HCT116 (cell line): ENCODE data around the gene C16orf90. TPM values are rescaled to one million over a fixed set of nuclear protein-coding genes. Genes with fewer than 3 reads are reported as not detected.

ENCODE experiments used
- ATAC-seq: fragments of 200-7000 bp; cut with Tn5 transposase; 2 replicates; pipeline ENCODE4 v1.9.1; 2020; ENCODE audit warnings: mild to moderate bottlenecking, moderate library complexity
- BruUV-seq: library from RNA; stranded (reverse); fragments of 400-500 nt; replicated peaks from 2 replicates; lab custom pipeline; 2021; lab: Mats Ljungman, UMichigan
- CTCF ChIA-PET: fragments of 300-600 bp; sonication (Branson Sonifier 250); formaldehyde crosslinking; loops from one replicate; lab custom pipeline; 2021; ENCODE audit warnings: antibody characterized with exemption; lab: Charles Lee
- POLR2A ChIA-PET: fragments of 300-600, 350-600 bp; sonication (Branson Sonifier 250); formaldehyde crosslinking; loops from one replicate; lab custom pipeline; 2021; ENCODE audit warnings: antibody characterized with exemption; lab: Charles Lee
- RAD21 ChIA-PET, 2 experiments: fragments of 300-600 bp; sonication (Branson Sonifier 250); formaldehyde crosslinking; loops; one replicate each; lab custom pipeline; 2023; ENCODE audit warnings: low total read pairs in 2 of 2; ENCODE audit not compliant: uncharacterized antibody in 2 of 2, unreplicated experiment in 2 of 2, low non-redundant PET in 1 of 2; lab: Charles Lee
- DNase-seq: peaks from one replicate; pipeline ENCODE4 v3.0.0-alpha.2; 2010; ENCODE audit warnings: low read depth, low spot score
- H2AFZ ChIP-seq: fragments of 200-600 bp; shearing (Covaris generic), sonication (generic); 2 replicates; pipeline ENCODE4 v1.6.1; 2017; ENCODE audit warnings: low read depth, mixed run types, mixed read lengths, antibody characterized with exemption, low read length; ENCODE audit not compliant: poor library complexity, severe bottlenecking
- H3K27ac ChIP-seq: 2 replicates; pipeline ENCODE4 v1.5.1; 2012; ENCODE audit warnings: low read depth, low read length
- H3K27me3 ChIP-seq: fragments of 200-600 bp; sonication (generic); 2 replicates; pipeline ENCODE4 v1.6.1; 2016; ENCODE audit warnings: mixed run types, low read length, mixed read lengths; ENCODE audit not compliant: insufficient read depth
- H3K36me3 ChIP-seq, 2 experiments: fragments of 200-500 bp in 1 of 2; fragments of 200-600 bp in 1 of 2; sonication (Bioruptor generic) in 1 of 2; sonication (generic) in 1 of 2; 2 replicates each; pipeline versions ENCODE4 v1.5.1 to v1.6.1; 2014 to 2016; ENCODE audit warnings: low read length in 2 of 2, inconsistent platforms in 1 of 2, mixed read lengths in 1 of 2, mixed run types in 1 of 2; ENCODE audit not compliant: insufficient read depth in 2 of 2, control insufficient read depth in 1 of 2
- H3K4me1 ChIP-seq, 2 experiments: fragments of 200-600 bp in 1 of 2; sonication (generic) in 1 of 2; 2 replicates each; pipeline versions ENCODE4 v1.5.1 to v1.6.1; 2012 to 2017; ENCODE audit warnings: low read length in 2 of 2, inconsistent platforms in 1 of 2, mild to moderate bottlenecking in 1 of 2, mixed read lengths in 1 of 2, mixed run types in 1 of 2, moderate library complexity in 1 of 2; ENCODE audit not compliant: insufficient read depth in 2 of 2, control insufficient read depth in 1 of 2
- H3K4me2 ChIP-seq: fragments of 200-600 bp; sonication (generic); 2 replicates; pipeline ENCODE4 v1.6.1; 2017; ENCODE audit warnings: mixed run types, low read length, mixed read lengths
- H3K4me3 ChIP-seq, 2 experiments: fragments of 200-600 bp in 1 of 2; sonication (generic) in 1 of 2; replicated peaks in 1 of 2; 2 replicates each; pipeline ENCODE4 v1.5.1; 2011 to 2016; ENCODE audit warnings: low read length in 2 of 2, control low read depth in 1 of 2, low read depth in 1 of 2, mild to moderate bottlenecking in 1 of 2, mixed read lengths in 1 of 2, mixed run types in 1 of 2
- H3K79me2 ChIP-seq: fragments of 200-600 bp; sonication (generic); 2 replicates; pipeline ENCODE4 v1.6.1; 2017; ENCODE audit warnings: mild to moderate bottlenecking, mixed run types, low read length, moderate library complexity, mixed read lengths; ENCODE audit not compliant: insufficient read depth
- H3K9ac ChIP-seq: fragments of 200-600 bp; sonication (generic); 2 replicates; pipeline ENCODE4 v1.6.1; 2016; ENCODE audit warnings: low read length, mixed read lengths
- H3K9me2 ChIP-seq: fragments of 200-600 bp; sonication (generic), shearing (Covaris generic); 2 replicates; pipeline ENCODE4 v1.6.1; 2017; ENCODE audit warnings: mixed run types, mild to moderate bottlenecking, moderate library complexity; ENCODE audit not compliant: insufficient read depth
- H3K9me3 ChIP-seq, 2 experiments: fragments of 200-500 bp in 1 of 2; fragments of 200-600 bp in 1 of 2; sonication (Bioruptor generic) in 1 of 2; sonication (generic) in 1 of 2; 2 replicates each; pipeline ENCODE4 v1.6.1; 2014 to 2017; ENCODE audit warnings: low read length in 2 of 2, mixed read lengths in 2 of 2, inconsistent platforms in 1 of 2, low read depth in 1 of 2, mild to moderate bottlenecking in 1 of 2, mixed run types in 1 of 2, moderate library complexity in 1 of 2; ENCODE audit not compliant: control insufficient read depth in 1 of 2, insufficient read depth in 1 of 2
- H4K20me1 ChIP-seq: fragments of 200-600 bp; sonication (generic), shearing (Covaris generic); 2 replicates; pipeline ENCODE4 v1.6.1; 2017; ENCODE audit warnings: mixed run types, mild to moderate bottlenecking, moderate library complexity; ENCODE audit not compliant: insufficient read depth
- CBX3 ChIP-seq: IDR thresholded peaks from 2 replicates; pipeline ENCODE4 v1.6.1; 2012; ENCODE audit warnings: low read depth
- EGR1 ChIP-seq: IDR thresholded peaks from 2 replicates; pipeline ENCODE4 v1.6.1; 2012; ENCODE audit warnings: low read depth
- EZH2 ChIP-seq: fragments of 200-600 bp; sonication (generic); IDR thresholded peaks from 2 replicates; pipeline ENCODE4 v1.6.1; 2017; ENCODE audit warnings: antibody characterized with exemption, mixed run types
- JUND ChIP-seq: IDR thresholded peaks from 2 replicates; pipeline ENCODE4 v1.6.1; 2012
- MAX ChIP-seq: IDR thresholded peaks from 2 replicates; pipeline ENCODE4 v1.6.1; 2012
- POLR2A ChIP-seq: IDR thresholded peaks from 2 replicates; pipeline ENCODE4 v1.7.0; 2011; ENCODE audit warnings: borderline replicate concordance; ENCODE audit not compliant: insufficient read depth, insufficient read length; ENCODE audit errors: extremely low read depth
- POLR2AphosphoS5 ChIP-seq: IDR thresholded peaks from 2 replicates; pipeline ENCODE4 v1.6.1; 2011; ENCODE audit warnings: mild to moderate bottlenecking, low read depth, low read length, moderate library complexity
- REST ChIP-seq: IDR thresholded peaks from 2 replicates; pipeline ENCODE4 v1.6.1; 2012; ENCODE audit warnings: low read depth
- SP1 ChIP-seq: IDR thresholded peaks from 2 replicates; pipeline ENCODE4 v1.6.1; 2012; ENCODE audit warnings: low read depth
- ZFX ChIP-seq: fragments of 450-650 bp; IDR thresholded peaks from 2 replicates; pipeline ENCODE4 v1.6.1; 2017
- intact Hi-C: fragments of 100-400 bp; cut with micrococcal nuclease; formaldehyde crosslinking; loops from 2 replicates; pipeline ENCODE4 v1.10.0; 2022
- total RNA-seq: library from RNA; stranded (reverse); gene quantifications from one replicate; pipeline ENCODE4 v1.2.1, GENCODE V29; 2021; ENCODE audit not compliant: unreplicated experiment
- TF ChIP-seq, protein P1 (sequence below): IDR thresholded peaks from 2 replicates; pipeline ENCODE4 v1.6.1; 2011; ENCODE audit warnings: mild to moderate bottlenecking, low read length, moderate library complexity; ENCODE audit not compliant: insufficient replicate concordance; ENCODE audit errors: extremely low read depth

C16orf90 gene
- total RNA-seq, 1 experiment from 2014 or later: not detected

DNA sequence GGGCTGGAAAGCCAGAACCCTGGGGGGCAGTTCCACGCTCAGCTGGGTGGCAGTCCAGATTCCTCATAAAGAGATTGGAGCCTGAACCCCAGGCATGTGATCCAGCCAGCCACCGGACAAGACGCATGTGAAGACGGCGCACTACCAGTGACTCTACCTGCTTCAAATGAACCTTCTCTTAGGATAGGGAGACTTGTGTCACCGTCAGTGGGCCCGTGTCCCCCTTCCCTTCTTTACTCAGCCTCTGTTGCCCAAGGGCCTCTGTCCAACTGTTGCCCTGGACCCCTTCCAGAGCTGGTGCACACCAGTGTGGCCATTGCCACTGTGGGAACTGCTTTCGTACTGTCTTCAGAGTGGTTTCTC, 23.7 kb upstream of the C16orf90 start:
- Histone ChIP-seq H3K27me3 (no peaks in the 10 kb centered on the region), H3K4me1 (no peaks in the 10 kb centered on the region), H3K9ac (no peak overlapping the region), H3K27ac (no peak overlapping the region), H3K4me3 (no peak overlapping the region), H3K79me2 (no peaks in the 10 kb centered on the region), H3K36me3 (peaks cover 21 to 44% of the 10 kb centered on the region in 2 experiments), H3K4me2 (no peak overlapping the region), H2AFZ (no peak overlapping the region), H3K9me3 (no peaks in the 10 kb centered on the region), H3K9me2 (no peaks in the 10 kb centered on the region), H4K20me1 (no peaks in the 10 kb centered on the region)
- BruUV-seq: no TSS peak
- ATAC-seq (no peak), DNase-seq (no peak)
- TF ChIP-seq JUND: no peak
- no peak for TF ChIP-seq EZH2
- TF ChIP-seq POLR2AphosphoS5: no peak
- TF ChIP-seq EGR1: no peak
- ChIA-PET RAD21 (no interaction called here), CTCF (no interaction called here), POLR2A (no interaction called here)
- intact Hi-C loops: no loop called here

GRCh38 chr16:3518292-3518985, 23.1 kb upstream of the C16orf90 start:
- CTCF ChIA-PET: no interaction called here
- H3K9ac ChIP-seq: no peak overlapping the region

More at GRCh38 chr16:3518292-3518985, 23.1 kb upstream of the C16orf90 start:
- DNase-seq (no peak), ATAC-seq (no peak)
- Histone ChIP-seq H3K36me3 (peaks cover 24 to 44% of the 10 kb centered on the region in 2 experiments), H3K9me2 (no peaks in the 10 kb centered on the region), H3K4me2 (no peak overlapping the region), H3K79me2 (no peaks in the 10 kb centered on the region), H3K27ac (no peak overlapping the region), H2AFZ (no peak overlapping the region), H3K27me3 (no peaks in the 10 kb centered on the region), H3K4me1 (no peaks in the 10 kb centered on the region), H3K4me3 (no peak overlapping the region), H3K9me3 (no peaks in the 10 kb centered on the region), H4K20me1 (no peaks in the 10 kb centered on the region)
- intact Hi-C loops: no loop called here
- POLR2A ChIA-PET: no interaction called here
- RAD21 ChIA-PET: no interaction called here
- no peak for TF ChIP-seq POLR2AphosphoS5
- TF ChIP-seq, protein P1, sequence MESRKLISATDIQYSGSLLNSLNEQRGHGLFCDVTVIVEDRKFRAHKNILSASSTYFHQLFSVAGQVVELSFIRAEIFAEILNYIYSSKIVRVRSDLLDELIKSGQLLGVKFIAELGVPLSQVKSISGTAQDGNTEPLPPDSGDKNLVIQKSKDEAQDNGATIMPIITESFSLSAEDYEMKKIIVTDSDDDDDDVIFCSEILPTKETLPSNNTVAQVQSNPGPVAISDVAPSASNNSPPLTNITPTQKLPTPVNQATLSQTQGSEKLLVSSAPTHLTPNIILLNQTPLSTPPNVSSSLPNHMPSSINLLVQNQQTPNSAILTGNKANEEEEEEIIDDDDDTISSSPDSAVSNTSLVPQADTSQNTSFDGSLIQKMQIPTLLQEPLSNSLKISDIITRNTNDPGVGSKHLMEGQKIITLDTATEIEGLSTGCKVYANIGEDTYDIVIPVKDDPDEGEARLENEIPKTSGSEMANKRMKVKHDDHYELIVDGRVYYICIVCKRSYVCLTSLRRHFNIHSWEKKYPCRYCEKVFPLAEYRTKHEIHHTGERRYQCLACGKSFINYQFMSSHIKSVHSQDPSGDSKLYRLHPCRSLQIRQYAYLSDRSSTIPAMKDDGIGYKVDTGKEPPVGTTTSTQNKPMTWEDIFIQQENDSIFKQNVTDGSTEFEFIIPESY: no peak
- TF ChIP-seq POLR2A: no peak
- no peak for TF ChIP-seq CBX3
- no peak for TF ChIP-seq MAX
- TF ChIP-seq SP1: no peak
- no peak for TF ChIP-seq REST
- TF ChIP-seq ZFX: no peak
- BruUV-seq: no TSS peak
